Measurements from ENCODE around the gene ZNF655.
"Not testable (repeated sequence)": the region's sequence is repeated elsewhere in the genome, so short reads cannot be mapped to it uniquely, and the experiment has no call there.

ZNF655 gene

GRCh38 chr7:99539213-99539811 lies 19.1 kb upstream of the ZNF655 start:
- H3K27ac ChIP-seq = no peak overlapping the region
- TF ChIP-seq ZFX (IDR thresholded peaks at IDR 0.05; ENCODE audit: borderline replicate concordance) (no peak), CTCF (IDR thresholded peaks at IDR 0.05) (no peak)

GRCh38 chr7:99540542-99540941 lies 17.9 kb upstream of the ZNF655 start:
- TF ChIP-seq ZFX (IDR thresholded peaks at IDR 0.05; ENCODE audit: borderline replicate concordance) (no peak), CTCF (IDR thresholded peaks at IDR 0.05) (no peak)
- H3K27ac ChIP-seq = no peak overlapping the region

DNA sequence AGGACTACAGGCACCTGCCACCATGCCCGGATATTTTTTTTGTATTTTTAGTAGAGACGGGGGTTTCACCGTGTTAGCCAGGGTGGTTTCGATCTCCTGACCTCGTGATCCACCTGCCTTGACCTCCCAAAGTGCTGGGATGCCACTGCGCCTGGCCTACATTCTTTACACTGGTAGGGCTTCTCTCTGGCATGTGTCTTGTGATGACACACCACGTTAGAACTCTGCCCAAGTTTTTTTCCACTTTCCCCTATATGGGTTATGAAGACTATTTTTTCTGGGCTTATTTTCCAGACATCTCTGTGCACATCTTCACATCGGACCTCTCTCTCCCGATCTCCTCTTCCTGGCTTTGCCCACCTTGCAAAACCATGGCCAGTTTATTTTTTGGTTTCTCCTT lies 17.2 kb upstream of the ZNF655 start:
- H3K27ac ChIP-seq = no peak overlapping the region
- TF ChIP-seq CTCF (IDR thresholded peaks at IDR 0.05) (no peak), ZFX (IDR thresholded peaks at IDR 0.05; ENCODE audit: borderline replicate concordance) (no peak)

- no peak overlapping the region for H3K27ac ChIP-seq
- TF ChIP-seq ZFX (IDR thresholded peaks at IDR 0.05; ENCODE audit: borderline replicate concordance) = no peak
- no peak for TF ChIP-seq CTCF (IDR thresholded peaks at IDR 0.05)
These were observed 15.3 kb upstream of the ZNF655 start for GRCh38 chr7:99543081-99543671.

DNA sequence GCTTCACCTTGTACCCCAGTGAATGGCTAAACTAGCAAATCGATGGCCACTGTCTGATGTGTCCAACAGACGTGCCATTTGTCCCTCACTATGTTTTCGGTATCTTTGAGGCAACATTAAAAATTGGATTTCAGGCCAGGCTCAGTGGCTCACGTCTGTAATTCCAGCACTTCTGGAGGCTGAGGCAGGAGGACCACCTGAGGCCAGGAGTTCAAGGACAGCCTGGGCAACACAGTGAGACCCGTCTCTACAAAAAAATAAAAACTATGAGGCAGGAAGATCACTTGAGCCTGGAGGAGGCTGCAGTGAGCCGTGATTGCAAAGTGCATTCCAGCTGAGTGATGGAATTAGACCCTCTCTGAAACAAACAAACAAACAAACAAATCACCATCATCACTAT lies 14.5 kb upstream of the ZNF655 start:
- no peak overlapping the region for H3K27ac ChIP-seq
- TF ChIP-seq CTCF (IDR thresholded peaks at IDR 0.05) = no peak
- no peak for TF ChIP-seq ZFX (IDR thresholded peaks at IDR 0.05; ENCODE audit: borderline replicate concordance)

DNA sequence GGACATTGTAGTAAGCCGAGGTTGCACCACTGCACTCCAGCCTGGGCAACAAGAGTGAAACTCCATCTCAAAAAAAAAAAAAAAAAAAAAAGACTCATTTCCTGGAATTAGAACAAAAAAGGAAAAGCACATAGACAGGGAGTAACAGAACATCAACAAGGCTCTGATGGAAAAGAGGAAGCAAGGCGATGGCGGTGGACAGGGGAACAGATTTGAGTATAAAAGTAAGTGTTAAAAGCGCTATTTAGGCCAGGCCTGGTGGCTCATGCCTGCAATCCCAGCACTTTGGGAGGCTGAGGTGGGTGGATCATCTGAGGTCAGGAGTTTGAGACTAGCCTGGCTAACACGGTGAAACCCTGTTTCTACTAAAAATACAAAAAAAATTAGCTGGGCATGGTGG lies 13.1 kb upstream of the ZNF655 start:
- not testable (repeated sequence) for H3K27ac ChIP-seq

GRCh38 chr7:99549545-99549944 lies 8.9 kb upstream of the ZNF655 start:
- not testable (repeated sequence) for H3K27ac ChIP-seq

DNA sequence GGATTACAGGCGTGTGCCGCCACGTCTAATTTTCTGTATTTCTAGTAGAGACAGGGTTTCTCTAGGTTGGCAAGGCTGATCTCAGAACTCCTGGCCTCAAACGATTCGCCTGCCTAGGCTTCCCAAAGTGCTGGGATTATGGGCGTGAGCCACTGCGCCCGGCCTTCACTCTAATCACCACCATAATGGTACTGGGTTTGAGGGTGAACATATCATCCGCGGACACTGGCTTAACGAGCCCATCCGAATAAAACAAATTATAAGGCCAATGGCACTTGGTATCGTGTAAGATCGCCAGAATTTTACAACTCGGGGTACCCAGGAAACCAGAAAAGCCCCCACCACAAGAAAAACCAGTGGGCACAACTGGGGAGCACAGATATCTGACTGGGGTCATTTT lies 7.1 kb upstream of the ZNF655 start:
- TF ChIP-seq ZFX (IDR thresholded peaks at IDR 0.05; ENCODE audit: borderline replicate concordance) = no peak
- TF ChIP-seq CTCF (IDR thresholded peaks at IDR 0.05) = no peak
- no peak overlapping the region for H3K27ac ChIP-seq

Measured in 22Rv1 (cell line).